ENCODE data around the gene C9orf72. TPM values are rescaled to one million over a fixed set of nuclear protein-coding genes. Genes with fewer than 3 reads are reported as not detected.

C9orf72 gene
- total and polyA plus RNA-seq, 2 of the 8 experiments (the other 6 are each of a cell fraction or from before 2014, with no cell fraction given): 7.2 to 17.5 TPM

DNA sequence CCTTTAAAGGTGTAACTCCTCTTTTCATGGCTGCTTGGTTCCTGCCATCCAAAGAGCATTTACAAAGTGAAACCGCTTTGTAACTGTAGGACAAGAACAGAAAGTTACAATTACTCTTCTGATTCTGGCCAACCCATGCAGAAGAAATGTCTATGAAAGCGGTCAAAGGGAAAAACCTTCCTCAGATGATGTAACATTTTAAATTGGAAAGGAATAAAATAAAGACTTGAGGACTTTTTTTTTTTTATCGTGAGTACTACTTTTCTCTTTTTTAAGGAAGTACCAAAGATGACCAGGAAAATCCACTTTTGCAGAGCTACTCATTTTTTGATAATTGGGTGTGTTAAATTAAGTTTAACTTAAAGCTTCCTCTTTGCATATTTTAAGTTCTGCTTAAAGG is 13.0 kb upstream of the C9orf72 start:
- H3K79me2 ChIP-seq (ENCODE audit: control insufficient read depth in 1 of 2, insufficient read depth in 2 of 2, low read length in 2 of 2): no peaks in the 10 kb centered on the region
- H3K4me3 ChIP-seq (ENCODE audit: extremely low read depth in 1 of 4, insufficient read depth in 2 of 4, low read depth in 3 of 4, low read length in 4 of 4): no peak overlapping the region
- H4K20me1 ChIP-seq (replicated peaks in 1 of 2; ENCODE audit: control insufficient read depth in 1 of 2, insufficient read depth in 2 of 2, low read length in 2 of 2): no peaks in the 10 kb centered on the region
- no peak overlapping the region for H3K56ac ChIP-seq (replicated peaks; ENCODE audit: insufficient read length, low read depth, low read length)
- H3K4me2 ChIP-seq (ENCODE audit: insufficient read depth in 1 of 2, low read depth in 2 of 2, low read length in 2 of 2): no peak overlapping the region
- no peak overlapping the region for H2AK5ac ChIP-seq (ENCODE audit: low read depth, low read length)
- H3K14ac ChIP-seq (ENCODE audit: insufficient read length): no peak overlapping the region
- ChIA-PET CTCF (ENCODE audit: partially characterized antibody) (no interaction called here), POLR2A (ENCODE audit: partially characterized antibody) (no interaction called here)
- no peak overlapping the region for H3K18ac ChIP-seq (ENCODE audit: extremely low read depth, low read length)
- no peak overlapping the region for H3K4ac ChIP-seq (replicated peaks; ENCODE audit: insufficient read length, low read depth, low read length)
- H3K36me3 ChIP-seq (ENCODE audit: control insufficient read depth in 2 of 4, insufficient read depth in 4 of 4, low read length in 3 of 4): no peaks in the 10 kb centered on the region
- H3K79me1 ChIP-seq (ENCODE audit: low read depth, low read length): no peaks in the 10 kb centered on the region
- H3K9ac ChIP-seq (replicated peaks in 1 of 4; ENCODE audit: extremely low read depth in 1 of 4, low read depth in 3 of 4, low read length in 3 of 4): no peak overlapping the region
- no peak overlapping the region for H2BK15ac ChIP-seq (ENCODE audit: low read length)
- no peak overlapping the region for H2BK12ac ChIP-seq (ENCODE audit: low read depth, low read length)
- H2AFZ ChIP-seq (ENCODE audit: low read length): 0 out of 2 replicates have a peak overlapping the region, but pooled peaks have one; percentile 35
- FAIRE-seq (no peak), DNase-seq (ENCODE audit: low read depth in 1 of 2, low spot score in 2 of 2) (no peak)
- no peak overlapping the region for H4K91ac ChIP-seq (replicated peaks; ENCODE audit: insufficient read length, low read length)
- H4K5ac ChIP-seq (ENCODE audit: insufficient read length, low read depth, low read length): no peak overlapping the region
- H3K23ac ChIP-seq (ENCODE audit: insufficient read length): no peak overlapping the region
- no peaks in the 10 kb centered on the region for H3K27me3 ChIP-seq (replicated peaks in 1 of 4; ENCODE audit: control insufficient read depth in 3 of 4, extremely low read depth in 1 of 4, insufficient read depth in 3 of 4, low read length in 3 of 4)
- no peak overlapping the region for H2BK20ac ChIP-seq (ENCODE audit: low read length)
- no peak overlapping the region for H3K27ac ChIP-seq (ENCODE audit: low read depth, low read length)
- H2BK5ac ChIP-seq (ENCODE audit: low read depth, low read length): no peak overlapping the region
- no peaks in the 10 kb centered on the region; the same call in 1 of the 2 replicates for H3K23me2 ChIP-seq (ENCODE audit: low read depth, low read length)
- H2BK120ac ChIP-seq (replicated peaks; ENCODE audit: low read depth, low read length): no peak overlapping the region
- H4K8ac ChIP-seq (ENCODE audit: extremely low read depth, insufficient read depth, low read length): no peak overlapping the region
- whole genome bisulfite sequencing, 2 experiments (ENCODE audit: extremely low coverage in 1 of 2, insufficient coverage in 1 of 2, insufficient read length in 1 of 2, insufficient replicate concordance in 2 of 2, low coverage in 1 of 2, low lambda C conversion rate in 2 of 2, missing lambda C conversion rate in 1 of 2): 92% methylated on average over 3 of the region's 3 CpGs; no CpG with 5 or more reads in 1 of the 2 experiments
- H3K4me1 ChIP-seq (replicated peaks in 1 of 4; ENCODE audit: control insufficient read depth in 3 of 4, insufficient read depth in 4 of 4, low read length in 3 of 4): no peaks in the 10 kb centered on the region
- no peaks in the 10 kb centered on the region for H3K9me3 ChIP-seq (ENCODE audit: insufficient read depth in 2 of 2, low read depth in 1 of 2, low read length in 1 of 2)
- TF ChIP-seq BACH1 (IDR thresholded peaks at IDR 0.05; ENCODE audit: low read length): no peak
- no peak for TF ChIP-seq POLR2A (IDR thresholded peaks at IDR 0.05; ENCODE audit: control extremely low read depth in 1 of 2, low read depth in 2 of 2, low read length in 2 of 2)
- no peak for TF ChIP-seq GABPA (IDR thresholded peaks at IDR 0.05; ENCODE audit: borderline replicate concordance, insufficient read depth, low read length)
- no peak for TF ChIP-seq SRF (IDR thresholded peaks at IDR 0.05; ENCODE audit: low read depth, low read length)
- no peak for TF ChIP-seq RBBP5 (IDR thresholded peaks at IDR 0.05; ENCODE audit: borderline replicate concordance, low read depth, low read length)
- no peak for TF ChIP-seq YY1 (IDR thresholded peaks at IDR 0.05; ENCODE audit: low read depth, low read length)
- TF ChIP-seq POLR2AphosphoS5 (IDR thresholded peaks at IDR 0.05; ENCODE audit: low read depth, low read length): no peak
- no peak for TF ChIP-seq CHD1 (IDR thresholded peaks at IDR 0.05; ENCODE audit: low read depth, low read length)
- TF ChIP-seq, protein P1, sequence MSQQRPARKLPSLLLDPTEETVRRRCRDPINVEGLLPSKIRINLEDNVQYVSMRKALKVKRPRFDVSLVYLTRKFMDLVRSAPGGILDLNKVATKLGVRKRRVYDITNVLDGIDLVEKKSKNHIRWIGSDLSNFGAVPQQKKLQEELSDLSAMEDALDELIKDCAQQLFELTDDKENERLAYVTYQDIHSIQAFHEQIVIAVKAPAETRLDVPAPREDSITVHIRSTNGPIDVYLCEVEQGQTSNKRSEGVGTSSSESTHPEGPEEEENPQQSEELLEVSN (IDR thresholded peaks at IDR 0.05): no peak
- no peak for TF ChIP-seq SP4 (IDR thresholded peaks at IDR 0.05; ENCODE audit: low read length)
- TF ChIP-seq KDM4A (IDR thresholded peaks at IDR 0.05; ENCODE audit: low read depth, low read length, severe bottlenecking): no peak
- no peak for TF ChIP-seq BCL11A (IDR thresholded peaks at IDR 0.05; ENCODE audit: low read depth in 2 of 2, low read length in 2 of 2)
- no peak for TF ChIP-seq SIN3A (conservative IDR thresholded peaks at IDR 0.05 in 1 of 2, IDR thresholded peaks at IDR 0.05 in 1 of 2; ENCODE audit: low read depth in 1 of 2, low read length in 2 of 2)
- no peak for TF ChIP-seq ZNF274 (IDR thresholded peaks at IDR 0.05; ENCODE audit: borderline replicate concordance, extremely low read depth, low read length)
- TF ChIP-seq CBX5 (IDR thresholded peaks at IDR 0.05; ENCODE audit: low read depth, low read length): no peak
